Mesenchymal stem cell (in vitro differentiated cells and primary cell): ENCODE results near the gene ANTKMT.
A peak's percentile ranks its signal among the peaks of the same experiment; 100 is the strongest.

ENCODE experiments used
- DNase-seq: peaks from one replicate; pipeline ENCODE4 v3.0.0-alpha.2; 2013
- H2AFZ ChIP-seq: one replicate; pipeline ENCODE4 v1.6.1; 2013; ENCODE audit warnings: low read depth, mild to moderate bottlenecking, control low read depth, inconsistent platforms, low read length, moderate library complexity
- H2AK5ac ChIP-seq: 2 replicates; pipeline ENCODE4 v1.6.1; 2013; ENCODE audit warnings: low read length, moderate library complexity, mild to moderate bottlenecking, inconsistent platforms; ENCODE audit not compliant: severe bottlenecking
- H2BK120ac ChIP-seq: one replicate; pipeline ENCODE4 v1.6.1; 2013; ENCODE audit warnings: low read depth, mild to moderate bottlenecking, inconsistent platforms, low read length, moderate library complexity
- H2BK12ac ChIP-seq, 2 experiments: one replicate each; pipeline ENCODE4 v1.6.1; 2013; ENCODE audit warnings: inconsistent platforms in 2 of 2, low read length in 2 of 2, mild to moderate bottlenecking in 2 of 2, moderate library complexity in 2 of 2, control low read depth in 1 of 2
- H2BK15ac ChIP-seq: one replicate; pipeline ENCODE4 v1.6.1; 2013; ENCODE audit warnings: mild to moderate bottlenecking, low read depth, inconsistent platforms; ENCODE audit not compliant: poor library complexity, severe bottlenecking
- H2BK5ac ChIP-seq: 2 replicates; pipeline ENCODE4 v1.6.1; 2013; ENCODE audit warnings: low read depth, mild to moderate bottlenecking, low read length, control low read depth, inconsistent platforms; ENCODE audit not compliant: poor library complexity, severe bottlenecking
- H3K14ac ChIP-seq, 2 experiments: one replicate each; pipeline ENCODE4 v1.6.1; 2013; ENCODE audit warnings: inconsistent platforms in 2 of 2, low read length in 2 of 2, control low read depth in 1 of 2, mild to moderate bottlenecking in 1 of 2, moderate library complexity in 1 of 2
- H3K18ac ChIP-seq, 2 experiments: one replicate each; pipeline ENCODE4 v1.6.1; 2013; ENCODE audit warnings: inconsistent platforms in 2 of 2, low read length in 2 of 2, control low read depth in 1 of 2, low read depth in 1 of 2, mild to moderate bottlenecking in 1 of 2
- H3K23ac ChIP-seq, 2 experiments: one replicate each; pipeline ENCODE4 v1.6.1; 2013; ENCODE audit warnings: inconsistent platforms in 2 of 2, low read length in 2 of 2, mild to moderate bottlenecking in 2 of 2, moderate library complexity in 2 of 2, control low read depth in 1 of 2
- H3K27ac ChIP-seq: 2 replicates; pipeline ENCODE4 v1.5.1; 2013; ENCODE audit warnings: mild to moderate bottlenecking, moderate library complexity, low read length, control low read depth, inconsistent platforms; ENCODE audit not compliant: poor library complexity, severe bottlenecking
- H3K27me3 ChIP-seq, 2 experiments: 2 replicates each; pipeline versions ENCODE4 v1.6.1 to v1.7.0; 2013; ENCODE audit warnings: low read length in 2 of 2, mild to moderate bottlenecking in 2 of 2, moderate library complexity in 2 of 2, control low read depth in 1 of 2, inconsistent platforms in 1 of 2; ENCODE audit not compliant: control insufficient read depth in 1 of 2, insufficient read depth in 1 of 2
- H3K36me3 ChIP-seq, 2 experiments: 2 replicates each; pipeline versions ENCODE4 v1.6.1 to v1.7.0; 2013; ENCODE audit warnings: low read length in 2 of 2, control low read depth in 1 of 2, inconsistent platforms in 1 of 2, low read depth in 1 of 2, mild to moderate bottlenecking in 1 of 2; ENCODE audit not compliant: insufficient read depth in 2 of 2, control insufficient read depth in 1 of 2
- H3K4ac ChIP-seq, 2 experiments: one replicate each; pipeline ENCODE4 v1.6.1; 2013; ENCODE audit warnings: inconsistent platforms in 2 of 2, low read length in 2 of 2, mild to moderate bottlenecking in 2 of 2, moderate library complexity in 2 of 2, control low read depth in 1 of 2, low read depth in 1 of 2
- H3K4me1 ChIP-seq: 2 replicates; pipeline ENCODE4 v1.6.1; 2013; ENCODE audit warnings: low read depth, low read length, control low read depth; ENCODE audit not compliant: control insufficient read depth, insufficient read depth
- H3K4me2 ChIP-seq: 2 replicates; pipeline ENCODE4 v1.6.1; 2013; ENCODE audit warnings: low read length, mild to moderate bottlenecking, inconsistent platforms; ENCODE audit not compliant: poor library complexity, severe bottlenecking
- H3K4me3 ChIP-seq, 2 experiments: 2 replicates each; pipeline versions ENCODE4 v1.5.1 to v1.7.0; 2013; ENCODE audit warnings: low read length in 2 of 2, mild to moderate bottlenecking in 2 of 2, control low read depth in 1 of 2, low read depth in 1 of 2; ENCODE audit not compliant: insufficient read depth in 1 of 2
- H3K79me1 ChIP-seq: replicated peaks from 2 replicates; pipeline ENCODE4 v1.6.1; 2013; ENCODE audit warnings: mild to moderate bottlenecking, control low read depth, low read length, inconsistent platforms; ENCODE audit not compliant: poor library complexity, severe bottlenecking
- H3K9ac ChIP-seq: 2 replicates; pipeline ENCODE4 v1.7.0; 2013; ENCODE audit warnings: mild to moderate bottlenecking, low read length, moderate library complexity
- H3K9me3 ChIP-seq: 2 replicates; pipeline ENCODE4 v1.7.0; 2013; ENCODE audit warnings: mild to moderate bottlenecking, low read length; ENCODE audit not compliant: control insufficient read depth
- H4K8ac ChIP-seq: one replicate; pipeline ENCODE4 v1.6.1; 2013; ENCODE audit warnings: inconsistent platforms, mild to moderate bottlenecking, low read length, moderate library complexity
- H4K91ac ChIP-seq: one replicate; pipeline ENCODE4 v1.6.1; 2013; ENCODE audit warnings: mild to moderate bottlenecking, low read length, inconsistent platforms
- WGBS: methylation state at CpG from one replicate; pipeline ENCODE4 v1.1.7; 2013; ENCODE audit warnings: mixed read lengths; 5-methylcytosine and 5-hydroxymethylcytosine counted together

The ANTKMT gene

DNA sequence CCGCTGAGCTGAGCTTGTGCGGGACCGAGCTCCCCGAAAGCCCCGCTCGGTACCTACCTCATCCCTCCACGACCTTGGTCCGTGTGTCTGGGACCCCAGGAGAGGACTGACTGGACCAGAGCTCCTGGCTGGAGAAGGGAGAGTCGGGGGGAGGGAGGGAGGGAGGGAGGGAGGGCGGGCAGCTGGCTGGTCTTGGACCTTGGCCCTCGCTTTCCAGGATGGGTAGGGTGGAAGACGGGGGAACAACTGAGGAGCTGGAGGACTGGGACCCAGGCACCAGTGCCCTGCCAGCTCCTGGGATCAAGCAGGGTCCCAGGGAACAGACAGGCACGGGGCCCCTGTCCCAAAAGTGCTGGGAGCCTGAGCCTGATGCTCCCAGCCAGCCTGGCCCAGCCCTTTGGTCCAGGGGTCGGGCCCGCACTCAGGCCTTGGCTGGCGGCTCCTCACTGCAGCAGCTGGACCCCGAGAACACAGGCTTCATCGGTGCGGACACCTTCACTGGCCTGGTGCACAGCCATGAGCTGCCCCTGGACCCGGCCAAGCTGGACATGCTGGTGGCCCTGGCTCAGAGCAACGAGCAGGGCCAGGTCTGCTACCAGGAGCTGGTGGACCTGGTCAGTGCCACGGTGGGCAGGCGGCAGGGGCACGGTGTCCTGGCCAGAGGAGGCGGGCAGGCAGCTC, 44.9 kb upstream of the ANTKMT start:
- Histone ChIP-seq H2AK5ac (no peak overlapping the region), H3K79me1 (peaks cover 9% of the 10 kb centered on the region), H2BK120ac (peak overlapping the region; percentile 39), H3K23ac (no peak overlapping the region), H3K4ac (no peak overlapping the region), H2BK15ac (no peak overlapping the region), H3K4me1 (peaks cover 44% of the 10 kb centered on the region), H2BK12ac (no peak overlapping the region), H3K4me3 (peak overlapping the region; percentile 48 to 75), H3K4me2 (peak overlapping the region; percentile 89), H3K9ac (no peak overlapping the region), H4K8ac (no peak overlapping the region), H3K14ac (no peak overlapping the region), H3K18ac (no peak overlapping the region), H2AFZ (no peak overlapping the region), H3K9me3 (no peaks in the 10 kb centered on the region), H3K27me3 (no peaks in the 10 kb centered on the region), H4K91ac (no peak overlapping the region), H3K27ac (no peak overlapping the region), H3K36me3 (peaks cover 24 to 53% of the 10 kb centered on the region in 2 experiments), H2BK5ac (no peak overlapping the region)
- 87% methylated on average over 13 of the region's 25 CpGs for WGBS
- no peak for DNase-seq

DNA sequence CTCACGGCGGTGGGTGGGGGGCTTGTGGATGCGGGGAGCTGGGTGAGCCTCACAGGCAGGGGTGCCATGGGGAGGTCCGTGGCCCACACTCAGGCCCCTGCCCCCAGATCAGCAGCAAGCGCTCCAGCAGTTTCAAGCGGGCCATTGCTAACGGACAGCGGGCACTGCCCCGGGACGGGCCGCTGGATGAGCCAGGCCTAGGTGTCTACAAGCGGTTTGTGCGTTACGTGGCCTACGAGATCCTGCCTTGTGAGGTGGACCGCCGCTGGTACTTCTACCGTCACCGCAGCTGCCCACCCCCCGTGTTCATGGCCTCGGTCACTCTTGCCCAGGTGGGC, 44.4 kb upstream of the ANTKMT start:
- no peak overlapping the region for H2AK5ac ChIP-seq
- no peak overlapping the region for H3K27ac ChIP-seq
- no peak for DNase-seq
- no peak overlapping the region for H3K9ac ChIP-seq
- no peaks in the 10 kb centered on the region for H3K27me3 ChIP-seq
- H3K18ac ChIP-seq, result no peak overlapping the region
- H3K79me1 ChIP-seq, result peaks cover 5% of the 10 kb centered on the region
- 94% methylated on average over 21 of the region's 21 CpGs for WGBS
- H2BK5ac ChIP-seq, result no peak overlapping the region
- peaks cover 49% of the 10 kb centered on the region for H3K4me1 ChIP-seq
- H4K91ac ChIP-seq, result peak overlapping the region; percentile 44
- H2BK12ac ChIP-seq, result no peak overlapping the region
- H2AFZ ChIP-seq, result no peak overlapping the region
- H2BK15ac ChIP-seq, result no peak overlapping the region
- H2BK120ac ChIP-seq, result no peak overlapping the region
- H3K14ac ChIP-seq, result no peak overlapping the region
- no peak overlapping the region for H3K4ac ChIP-seq
- no peak overlapping the region for H3K4me2 ChIP-seq
- no peak overlapping the region for H3K4me3 ChIP-seq
- peaks cover 23 to 53% of the 10 kb centered on the region in 2 experiments for H3K36me3 ChIP-seq
- no peaks in the 10 kb centered on the region for H3K9me3 ChIP-seq
- H3K23ac ChIP-seq, result no peak overlapping the region
- no peak overlapping the region for H4K8ac ChIP-seq

DNA sequence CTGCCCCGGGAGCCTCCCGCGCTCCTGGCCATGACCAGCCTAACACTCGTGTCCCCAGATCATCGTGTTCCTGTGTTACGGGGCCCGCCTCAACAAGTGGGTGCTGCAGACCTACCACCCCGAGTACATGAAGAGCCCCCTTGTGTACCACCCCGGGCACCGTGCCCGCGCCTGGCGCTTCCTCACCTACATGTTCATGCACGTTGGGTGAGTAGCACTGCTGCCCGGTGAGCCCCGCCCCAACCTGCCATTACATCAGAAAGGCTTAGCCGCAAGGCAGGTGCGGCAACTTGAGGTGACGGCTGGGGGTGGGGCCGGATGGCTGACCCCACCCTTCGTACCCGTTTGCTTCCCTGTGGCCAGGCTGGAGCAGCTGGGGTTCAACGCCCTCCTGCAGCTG, 44.0 kb upstream of the ANTKMT start:
- Histone ChIP-seq H4K8ac (no peak overlapping the region), H3K4ac (no peak overlapping the region), H2BK120ac (no peak overlapping the region), H2BK12ac (no peak overlapping the region), H3K4me1 (peaks cover 53% of the 10 kb centered on the region), H2AK5ac (no peak overlapping the region), H3K18ac (no peak overlapping the region), H3K36me3 (peaks cover 24 to 53% of the 10 kb centered on the region in 2 experiments), H3K27me3 (no peaks in the 10 kb centered on the region), H3K23ac (no peak overlapping the region), H3K27ac (no peak overlapping the region), H4K91ac (peak overlapping the region; percentile 44), H3K4me3 (no peak overlapping the region), H3K79me1 (peaks cover 5% of the 10 kb centered on the region), H3K9ac (no peak overlapping the region), H2AFZ (no peak overlapping the region), H2BK15ac (no peak overlapping the region), H3K9me3 (no peaks in the 10 kb centered on the region), H2BK5ac (no peak overlapping the region), H3K4me2 (no peak overlapping the region), H3K14ac (no peak overlapping the region)
- WGBS, result 86% methylated on average over 23 of the region's 23 CpGs
- no peak for DNase-seq

DNA sequence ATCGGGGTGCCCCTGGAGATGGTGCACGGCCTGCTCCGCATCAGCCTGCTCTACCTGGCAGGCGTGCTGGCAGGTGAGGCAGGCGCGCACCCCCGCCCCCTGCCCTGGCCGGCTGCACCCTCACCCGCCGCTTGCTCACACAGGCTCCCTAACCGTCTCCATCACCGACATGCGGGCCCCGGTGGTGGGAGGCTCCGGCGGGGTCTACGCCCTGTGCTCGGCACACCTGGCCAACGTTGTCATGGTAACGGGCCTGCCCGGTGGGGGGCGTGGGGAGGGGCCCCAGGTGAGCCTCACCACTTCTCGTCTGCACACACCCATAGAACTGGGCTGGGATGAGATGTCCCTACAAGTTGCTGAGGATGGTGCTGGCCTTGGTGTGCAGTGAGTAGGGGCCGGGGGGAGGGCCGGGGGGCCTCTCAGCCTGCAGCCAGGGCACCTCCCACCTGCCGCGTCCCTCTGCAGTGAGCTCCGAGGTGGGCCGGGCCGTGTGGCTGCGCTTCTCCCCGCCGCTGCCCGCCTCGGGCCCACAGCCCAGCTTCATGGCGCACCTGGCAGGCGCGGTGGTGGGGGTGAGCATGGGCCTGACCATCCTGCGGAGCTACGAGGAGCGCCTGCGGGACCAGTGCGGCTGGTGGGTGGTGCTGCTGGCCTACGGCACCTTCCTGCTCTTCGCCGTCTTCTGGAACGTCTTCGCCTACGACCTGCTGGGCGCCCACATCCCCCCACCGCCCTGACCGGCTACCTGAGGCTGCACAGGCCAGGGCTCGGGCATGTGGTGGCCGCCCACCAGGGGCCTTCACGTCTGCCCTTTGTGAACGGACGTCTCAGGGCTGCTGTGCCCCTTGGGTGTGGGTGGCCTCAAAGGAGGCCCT, 43.4 kb upstream of the ANTKMT start:
- Histone ChIP-seq H3K18ac (no peak overlapping the region), H3K23ac (no peak overlapping the region), H4K91ac (peak overlapping the region; percentile 11), H3K36me3 (peaks cover 24 to 53% of the 10 kb centered on the region in 2 experiments), H2BK15ac (no peak overlapping the region), H2BK12ac (no peak overlapping the region), H2AK5ac (no peak overlapping the region), H3K79me1 (peaks cover 2% of the 10 kb centered on the region), H3K4me3 (no peak overlapping the region), H3K27ac (no peak overlapping the region), H2BK5ac (no peak overlapping the region), H2BK120ac (no peak overlapping the region), H3K4me2 (no peak overlapping the region), H3K4ac (no peak overlapping the region), H4K8ac (no peak overlapping the region), H3K4me1 (peaks cover 60% of the 10 kb centered on the region), H2AFZ (no peak overlapping the region), H3K27me3 (no peaks in the 10 kb centered on the region), H3K14ac (no peak overlapping the region), H3K9me3 (no peaks in the 10 kb centered on the region), H3K9ac (no peak overlapping the region)
- DNase-seq, result no peak
- WGBS, result 81% methylated on average over 55 of the region's 57 CpGs
